Left renal pelvis (tissue), 4 donors: ENCODE measurements around the gene TEX36. TPM values are rescaled to one million over a fixed set of nuclear protein-coding genes. Genes with fewer than 3 reads are reported as not detected.
"Not testable (repeated sequence)": the region's sequence is repeated elsewhere in the genome, so short reads cannot be mapped to it uniquely, and the experiment has no call there.

Experiments used
- DNase-seq, 4 donors: peaks; one replicate each; pipeline ENCODE4 v3.0.0-alpha.2; 2013; ENCODE audit warnings: low read depth in 4 of 4, low spot score in 3 of 4
- polyA plus RNA-seq, 4 donors: library from polyadenylated mRNA; unstranded; fragments of 120-200 nt; gene quantifications; one replicate each; pipeline ENCODE4 v1.2.1, GENCODE V29; 2013; ENCODE audit not compliant: insufficient read length in 4 of 4

TEX36 gene
- polyA plus RNA-seq, 4 donors, result not detected

DNA sequence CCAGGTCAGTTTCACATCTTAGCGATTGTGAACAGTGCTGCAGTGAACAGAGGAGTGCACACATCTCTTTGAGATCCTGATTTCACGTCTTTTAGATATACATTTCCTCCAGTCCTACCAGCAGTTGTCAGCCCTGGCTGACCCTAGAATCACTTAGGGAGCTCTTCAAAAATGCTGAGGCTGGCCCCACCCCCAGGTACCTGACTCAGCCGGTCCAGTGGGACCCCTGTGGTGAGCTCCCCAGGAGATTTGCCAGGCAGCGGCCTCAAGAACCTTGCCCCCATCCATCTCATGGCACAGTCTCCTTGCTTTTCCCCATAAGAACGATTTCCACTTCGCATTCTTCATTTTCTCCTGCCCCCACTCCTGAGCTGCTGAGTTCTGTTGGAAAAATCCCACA is 45.5 kb downstream of the TEX36 start:
- DNase-seq, result no peak

DNA sequence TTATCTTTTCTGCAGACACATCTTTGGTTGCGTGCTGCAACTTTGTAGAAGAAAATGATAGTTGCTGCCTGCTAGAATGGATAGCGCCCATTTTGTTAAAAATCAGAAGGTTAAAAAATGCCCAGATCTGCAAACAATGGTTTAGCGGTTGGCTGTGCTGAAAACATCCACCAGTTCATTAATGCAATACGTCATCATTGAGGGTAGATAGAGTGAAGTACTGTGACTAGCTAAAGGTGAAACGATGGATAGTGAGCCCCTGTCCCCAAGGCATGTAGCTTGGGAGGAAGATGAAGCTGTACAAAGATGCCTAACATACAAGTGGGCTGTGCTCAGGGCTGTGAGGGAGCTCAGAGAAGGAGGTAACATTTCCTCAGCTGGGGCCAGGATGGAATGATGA is 48.4 kb downstream of the TEX36 start:
- DNase-seq, result no peak

- DNase-seq, result no peak
Observed at GRCh38 chr10:125633517-125633999, 49.4 kb downstream of the TEX36 start.

DNA sequence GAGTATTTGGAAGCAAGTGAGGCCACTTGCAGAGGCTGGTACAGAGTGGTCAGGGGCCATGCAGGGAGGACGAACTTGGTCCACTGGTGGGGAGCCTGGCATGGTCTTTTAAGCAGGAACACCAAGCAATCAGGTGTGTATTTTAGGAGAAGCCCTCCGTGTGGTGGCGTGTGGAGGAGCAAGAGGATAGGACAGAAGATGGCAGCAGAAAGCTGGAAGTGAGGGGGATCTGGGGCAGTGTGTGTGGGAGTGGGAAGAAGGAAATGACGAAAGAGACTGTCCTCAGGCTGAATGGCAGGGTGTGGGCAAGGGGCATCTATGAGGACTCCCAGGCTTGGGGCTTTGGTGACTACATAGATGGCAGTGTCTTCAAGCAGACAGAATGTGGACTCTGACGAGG is 51.2 kb downstream of the TEX36 start:
- DNase-seq, result no peak

GRCh38 chr10:125629758-125630376 is 53.1 kb downstream of the TEX36 start:
- peak in 2 of 4 donors; percentile 20 to 21 for DNase-seq

DNA sequence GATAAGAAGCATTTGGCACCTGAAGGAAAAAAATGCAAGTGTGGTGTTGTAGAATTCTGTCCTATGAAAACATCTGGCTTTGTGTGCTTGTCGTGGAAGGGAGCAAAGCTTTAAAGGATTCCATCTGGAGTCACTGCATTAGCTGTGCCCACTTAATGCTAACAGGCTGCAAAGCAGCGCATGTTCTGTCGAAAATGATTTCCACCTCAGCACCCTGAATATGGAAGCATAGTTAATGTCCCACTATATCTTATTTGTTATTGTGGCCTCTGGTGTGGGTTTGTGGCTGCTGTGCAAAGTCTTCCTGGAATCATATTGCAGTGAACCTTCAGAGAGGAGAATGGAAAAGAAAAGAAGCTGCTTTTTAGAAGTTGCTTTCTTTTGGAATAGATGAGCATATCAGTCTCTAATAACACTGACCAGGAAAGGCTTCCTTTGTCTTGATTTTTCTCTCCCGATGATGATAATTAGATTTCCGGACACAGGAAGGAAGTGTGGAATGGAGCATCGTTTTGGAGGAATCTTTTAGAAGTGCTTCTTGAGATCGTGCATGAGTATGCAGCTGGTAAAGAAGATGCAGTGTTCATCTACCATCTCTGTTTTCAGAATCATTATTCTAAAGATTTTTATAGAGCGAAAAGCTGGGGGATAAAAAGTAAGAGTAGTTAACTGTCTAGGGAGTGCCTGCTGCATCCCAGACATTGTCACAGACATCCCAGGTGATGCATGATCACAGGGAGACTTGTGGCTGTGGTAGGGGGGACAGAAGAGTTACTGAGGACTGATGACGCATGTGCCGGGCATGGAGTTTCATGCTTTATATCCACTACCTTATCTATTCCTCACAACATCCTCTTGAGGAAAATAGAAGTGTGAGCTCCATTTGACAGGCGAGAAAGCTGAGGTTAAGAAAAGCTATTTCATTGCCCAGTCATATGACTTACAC is 54.6 kb downstream of the TEX36 start:
- no peak for DNase-seq

DNA sequence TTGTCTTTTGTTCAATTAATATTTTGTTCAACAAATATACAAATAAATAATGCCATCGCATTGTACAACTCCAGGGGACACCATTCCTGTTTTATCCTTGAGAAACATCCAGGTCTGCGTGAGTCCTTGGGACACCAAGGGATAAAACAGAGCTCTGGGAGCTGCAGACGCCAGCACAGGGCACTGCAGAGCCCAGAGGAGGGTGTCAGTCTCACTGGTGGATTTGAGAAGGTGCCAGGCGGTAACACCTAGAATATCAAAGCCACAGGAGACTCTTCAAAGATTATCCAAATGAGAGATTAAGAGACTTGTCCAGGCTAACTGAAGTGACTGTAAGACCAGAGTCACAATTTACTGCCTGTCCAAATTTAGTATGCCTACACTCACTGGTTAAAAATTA is 55.3 kb downstream of the TEX36 start:
- no peak for DNase-seq

DNA sequence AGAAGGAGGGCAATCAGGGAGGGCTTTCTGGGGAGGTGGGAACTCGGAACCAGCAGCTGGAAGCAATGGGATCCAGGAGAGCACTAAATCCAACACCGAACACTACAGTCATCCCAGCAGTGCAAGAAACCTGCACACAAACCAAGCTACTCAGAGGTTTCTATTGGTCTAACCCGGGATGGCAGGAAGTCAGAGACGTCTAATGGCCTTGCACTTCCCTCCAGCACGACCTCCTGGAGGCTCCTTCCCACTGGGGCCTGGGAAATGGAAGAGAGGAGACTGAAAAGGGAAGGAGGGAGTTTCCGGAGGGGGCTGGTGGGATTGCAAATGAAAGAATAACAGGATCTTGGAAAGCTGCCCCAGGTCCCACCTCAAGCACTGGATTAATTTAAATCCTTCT is 56.3 kb downstream of the TEX36 start:
- DNase-seq, result no peak

- no peak for DNase-seq
Observed at GRCh38 chr10:125625586-125625985, 57.4 kb downstream of the TEX36 start.

- no peak for DNase-seq
Observed at GRCh38 chr10:125624800-125625199, 58.2 kb downstream of the TEX36 start.

- no peak for DNase-seq
Observed at GRCh38 chr10:125621052-125621451, 61.9 kb downstream of the TEX36 start.

- DNase-seq, result no peak
Observed at GRCh38 chr10:125620401-125620800, 62.6 kb downstream of the TEX36 start.

DNA sequence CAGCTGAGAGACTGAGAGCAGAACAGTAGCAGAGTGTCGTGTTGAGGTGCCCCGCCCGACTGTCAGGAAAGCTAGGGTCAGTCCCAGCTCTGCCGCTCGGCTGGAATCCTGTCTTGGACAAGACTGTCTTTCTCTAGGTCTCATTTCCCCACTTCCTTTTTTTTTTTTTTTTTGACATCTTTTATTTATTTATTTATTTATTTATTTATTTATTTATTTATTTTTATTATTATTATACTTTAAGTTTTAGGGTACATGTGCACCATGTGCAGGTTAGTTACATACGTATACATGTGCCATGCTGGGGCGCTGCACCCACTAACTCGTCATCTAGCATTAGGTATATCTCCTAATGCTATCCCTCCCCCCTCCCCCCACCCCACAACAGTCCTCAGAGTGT is 69.9 kb downstream of the TEX36 start:
- DNase-seq, result not testable (repeated sequence)

- no peak for DNase-seq
Observed at GRCh38 chr10:125611756-125612155, 71.2 kb downstream of the TEX36 start.

DNA sequence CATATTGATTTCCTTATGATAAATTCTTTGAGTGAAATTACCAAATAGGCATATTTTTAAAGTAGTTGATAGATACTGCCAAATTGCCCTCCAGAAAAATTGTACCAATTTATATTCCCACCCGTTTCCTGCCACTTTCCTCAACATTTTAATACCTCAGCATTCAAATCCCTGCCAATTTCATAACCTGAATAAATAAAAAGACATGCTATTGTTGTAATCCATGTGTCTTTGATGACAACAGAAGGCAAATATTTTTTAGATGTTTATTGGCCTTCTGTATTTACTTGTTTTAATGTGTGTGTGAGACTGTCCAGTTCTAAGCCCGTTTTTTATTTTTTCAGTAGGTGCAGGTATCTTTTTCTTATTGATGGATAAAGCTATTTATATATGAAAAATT is 71.7 kb downstream of the TEX36 start:
- DNase-seq, result no peak

GRCh38 chr10:125609859-125610258 is 73.1 kb downstream of the TEX36 start:
- DNase-seq, result no peak

DNA sequence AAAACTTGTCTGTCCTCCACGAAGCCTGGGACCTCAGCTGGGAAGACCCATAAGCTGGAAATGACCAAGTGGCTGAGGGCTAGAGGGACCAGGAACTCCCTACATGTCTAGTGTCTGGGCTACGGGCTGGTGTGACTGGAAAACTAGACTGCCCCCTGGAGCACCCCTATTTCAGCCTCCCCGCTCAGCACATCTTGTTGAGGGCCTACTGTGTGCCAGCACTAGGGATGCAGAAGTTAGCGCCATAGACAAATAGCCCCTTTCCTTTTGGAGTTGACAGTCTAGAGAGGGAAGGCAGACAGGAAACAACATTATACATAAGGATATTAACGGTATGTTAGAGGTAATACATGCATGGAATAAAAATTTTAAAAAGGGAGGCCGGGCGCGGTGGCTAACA is 74.5 kb downstream of the TEX36 start:
- no peak for DNase-seq

DNA sequence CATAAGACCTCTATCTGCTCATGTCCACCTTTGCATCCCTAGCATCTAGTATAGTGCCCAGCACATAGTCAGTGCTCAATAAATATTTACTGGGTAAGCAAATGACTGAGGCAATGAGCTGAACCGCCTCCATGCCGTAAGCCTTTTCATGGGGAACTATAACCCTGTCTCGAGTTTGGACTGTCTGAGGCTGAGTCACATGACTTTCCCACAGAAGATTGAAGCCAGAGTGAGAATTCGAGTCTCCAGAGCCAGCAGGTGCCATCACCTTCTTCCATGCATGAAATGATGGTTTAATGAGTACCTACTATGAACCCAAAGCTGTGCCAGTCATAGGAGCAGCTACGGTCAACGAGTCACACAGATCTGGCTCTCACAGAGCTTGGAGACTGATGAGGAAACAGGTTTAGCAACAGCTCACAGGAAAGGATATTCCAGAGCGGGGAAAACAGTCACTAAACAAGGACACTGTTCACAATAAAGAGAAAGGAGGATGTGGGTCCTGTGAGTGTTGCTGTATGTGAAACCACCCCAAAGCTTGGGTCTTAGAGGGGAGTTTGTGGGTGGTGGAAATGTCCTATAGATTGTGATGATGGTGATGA is 75.2 kb downstream of the TEX36 start:
- DNase-seq, result no peak

DNA sequence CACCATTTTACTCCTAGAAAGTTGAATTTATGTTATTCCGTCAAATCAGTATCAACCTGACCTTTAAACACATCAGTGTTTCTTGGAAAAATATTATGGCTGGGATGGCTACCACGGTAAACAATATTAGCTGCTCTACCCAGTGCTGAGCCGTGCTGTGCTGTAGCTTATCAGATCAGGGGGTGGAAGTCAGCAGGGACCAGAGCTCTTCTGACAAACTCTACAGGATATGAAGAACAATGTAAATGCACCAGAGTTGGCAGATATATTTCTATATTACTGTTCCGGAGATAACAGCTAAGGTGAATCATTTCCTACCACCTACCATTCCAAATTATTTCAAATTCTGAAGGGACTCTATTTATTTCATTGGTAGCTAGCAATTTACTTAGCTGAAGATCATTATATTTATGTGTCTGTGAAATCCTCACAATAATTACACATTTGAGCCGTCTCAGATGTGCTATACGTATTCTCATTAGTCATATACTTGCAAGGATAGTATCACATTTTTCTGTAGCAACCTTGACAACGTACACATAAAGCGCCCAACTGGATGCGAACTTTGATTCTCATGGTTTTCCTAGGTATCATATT is 76.5 kb downstream of the TEX36 start:
- DNase-seq, result no peak
